Liver (tissue), 3 donors: Measurements from ENCODE around the gene RAB37.

Source experiments
- GABPA ChIP-seq, 2 donors: IDR thresholded peaks in 1 of 2; conservative IDR thresholded peaks in 1 of 2; 2 replicates each; pipeline ENCODE4 v1.6.1; 2016; ENCODE audit warnings: antibody characterized with exemption in 2 of 2, mild to moderate bottlenecking in 1 of 2, moderate library complexity in 1 of 2
- MAX ChIP-seq: IDR thresholded peaks from 2 replicates; pipeline ENCODE4 v1.6.1; 2016; ENCODE audit warnings: antibody characterized with exemption
- REST ChIP-seq: IDR thresholded peaks from 2 replicates; pipeline ENCODE4 v1.6.1; 2016; ENCODE audit warnings: antibody characterized with exemption, mild to moderate bottlenecking
- TF ChIP-seq, protein P1 (sequence below): fragments of 150-350 bp; IDR thresholded peaks from 2 replicates; pipeline ENCODE4 v1.5.1; 2017; ENCODE audit warnings: improper control_type of control experiment, low read depth, low read length; ENCODE audit not compliant: missing input control
- donor health status: healthy.
- donor health status: healthy.

- TF ChIP-seq GABPA (IDR thresholded peaks at IDR 0.05 in 1 of 2, conservative IDR thresholded peaks at IDR 0.05 in 1 of 2), result no peak
- no peak for TF ChIP-seq REST
- TF ChIP-seq, protein P1, sequence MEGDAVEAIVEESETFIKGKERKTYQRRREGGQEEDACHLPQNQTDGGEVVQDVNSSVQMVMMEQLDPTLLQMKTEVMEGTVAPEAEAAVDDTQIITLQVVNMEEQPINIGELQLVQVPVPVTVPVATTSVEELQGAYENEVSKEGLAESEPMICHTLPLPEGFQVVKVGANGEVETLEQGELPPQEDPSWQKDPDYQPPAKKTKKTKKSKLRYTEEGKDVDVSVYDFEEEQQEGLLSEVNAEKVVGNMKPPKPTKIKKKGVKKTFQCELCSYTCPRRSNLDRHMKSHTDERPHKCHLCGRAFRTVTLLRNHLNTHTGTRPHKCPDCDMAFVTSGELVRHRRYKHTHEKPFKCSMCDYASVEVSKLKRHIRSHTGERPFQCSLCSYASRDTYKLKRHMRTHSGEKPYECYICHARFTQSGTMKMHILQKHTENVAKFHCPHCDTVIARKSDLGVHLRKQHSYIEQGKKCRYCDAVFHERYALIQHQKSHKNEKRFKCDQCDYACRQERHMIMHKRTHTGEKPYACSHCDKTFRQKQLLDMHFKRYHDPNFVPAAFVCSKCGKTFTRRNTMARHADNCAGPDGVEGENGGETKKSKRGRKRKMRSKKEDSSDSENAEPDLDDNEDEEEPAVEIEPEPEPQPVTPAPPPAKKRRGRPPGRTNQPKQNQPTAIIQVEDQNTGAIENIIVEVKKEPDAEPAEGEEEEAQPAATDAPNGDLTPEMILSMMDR, result no peak
- no peak for TF ChIP-seq MAX
These were observed 16.6 kb upstream of the RAB37 start for GRCh38 chr17:74720506-74720905.
